ENCODE data around the gene SUV39H2. TPM values are rescaled to one million over a fixed set of nuclear protein-coding genes. Genes with fewer than 3 reads are reported as not detected.
A peak's percentile ranks its signal among the peaks of the same experiment; 100 is the strongest.
"Not testable (repeated sequence)": the region's sequence is repeated elsewhere in the genome, so short reads cannot be mapped to it uniquely, and the experiment has no call there.

The SUV39H2 gene
- total RNA-seq, 1 experiment from 2014 or later, result 14.0 TPM

DNA sequence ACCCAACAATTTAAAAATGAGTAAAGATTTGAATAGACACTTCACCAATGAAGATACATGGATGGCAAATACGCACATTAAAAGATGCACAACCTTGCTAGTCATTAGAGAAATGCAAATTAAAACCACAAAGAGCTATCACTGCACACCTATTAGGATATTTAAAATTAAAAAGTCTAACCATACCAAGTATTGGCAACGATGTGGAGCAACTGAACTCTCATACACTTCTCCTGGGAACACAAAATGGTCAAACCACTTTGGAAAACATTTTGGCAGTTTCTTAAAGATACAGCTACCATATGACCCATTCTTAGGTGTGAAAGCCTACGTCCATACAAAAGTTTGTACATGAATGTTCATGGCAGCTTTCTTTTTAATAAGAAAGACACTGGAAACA, 39.2 kb downstream of the SUV39H2 start:
- in situ Hi-C loops (cut with HindIII; ENCODE audit: low pct_unique_long_range_greater_than_20kb, low sequenced_read_pairs), result no loop called here
- DNase-seq (ENCODE audit: low read depth), result no peak

- in situ Hi-C loops (cut with HindIII; ENCODE audit: low pct_unique_long_range_greater_than_20kb, low sequenced_read_pairs), result no loop called here
Observed at GRCh38 chr10:14918964-14919363, 40.3 kb downstream of the SUV39H2 start.

GRCh38 chr10:14924013-14924412, 45.3 kb downstream of the SUV39H2 start:
- DNase-seq (ENCODE audit: low read depth), result no peak
- in situ Hi-C loops (cut with HindIII; ENCODE audit: low pct_unique_long_range_greater_than_20kb, low sequenced_read_pairs), result no loop called here

More at GRCh38 chr10:14918964-14919363, 40.3 kb downstream of the SUV39H2 start:
- DNase-seq (ENCODE audit: low read depth), result no peak

- DNase-seq (ENCODE audit: low read depth), result no peak
- in situ Hi-C loops (cut with HindIII; ENCODE audit: low pct_unique_long_range_greater_than_20kb, low sequenced_read_pairs), result no loop called here
Observed at GRCh38 chr10:14925268-14925667, 46.6 kb downstream of the SUV39H2 start.

DNA sequence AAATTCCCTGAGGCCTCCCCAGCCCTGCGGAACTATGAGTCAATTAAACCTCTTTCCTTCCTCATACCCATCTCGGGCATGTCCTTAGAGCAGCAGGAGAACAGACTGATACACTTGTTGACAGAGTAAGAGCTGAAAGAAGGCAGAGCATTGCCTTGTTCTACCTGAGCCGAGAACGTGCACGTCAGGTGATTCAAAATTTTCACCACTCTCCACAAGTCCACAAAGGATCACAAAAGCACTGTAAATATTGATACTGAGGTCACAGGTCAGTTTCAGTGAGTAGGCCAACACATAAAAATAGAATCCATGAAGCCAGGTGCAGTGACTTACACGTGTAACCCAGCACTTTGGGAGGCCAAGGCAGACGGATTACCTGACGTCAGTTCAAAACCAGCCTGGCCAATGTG, 47.4 kb downstream of the SUV39H2 start:
- in situ Hi-C loops (cut with HindIII; ENCODE audit: low pct_unique_long_range_greater_than_20kb, low sequenced_read_pairs), result no loop called here
- DNase-seq (ENCODE audit: low read depth), result no peak

DNA sequence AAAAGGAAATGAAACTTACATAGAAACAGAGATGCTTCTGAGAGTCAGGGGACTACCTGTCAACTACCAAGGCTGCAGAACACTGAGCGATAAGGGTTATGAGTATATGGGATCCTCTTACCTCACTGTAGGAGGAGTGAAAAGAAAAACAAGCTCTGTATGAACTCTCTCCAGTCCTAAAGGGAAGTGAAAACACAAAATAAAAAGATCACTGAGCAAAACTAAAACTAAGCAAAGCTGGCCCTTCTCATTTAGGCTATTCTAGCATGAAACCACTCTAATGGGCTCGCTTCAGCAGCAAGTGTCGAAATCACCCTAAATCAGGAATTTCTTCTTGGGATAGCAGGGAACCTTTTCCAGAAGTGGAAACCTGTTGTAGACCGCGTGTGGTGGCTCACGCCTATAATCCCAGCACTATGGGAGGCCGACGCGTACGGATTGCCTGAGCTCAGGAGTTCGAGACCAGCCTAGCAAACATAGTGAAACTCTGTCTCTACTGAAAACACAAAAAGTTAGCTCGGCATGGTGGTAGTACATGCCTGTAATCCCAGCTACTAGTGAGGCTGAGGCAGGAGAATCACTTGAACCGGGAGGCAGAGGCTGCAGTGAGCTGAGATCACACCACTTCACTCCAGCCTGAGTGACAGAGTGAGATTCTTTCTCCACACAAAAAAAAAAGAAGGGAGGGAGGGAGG, 48.2 kb downstream of the SUV39H2 start:
- in situ Hi-C loops (cut with HindIII; ENCODE audit: low pct_unique_long_range_greater_than_20kb, low sequenced_read_pairs), result no loop called here
- no peak for DNase-seq (ENCODE audit: low read depth)

DNA sequence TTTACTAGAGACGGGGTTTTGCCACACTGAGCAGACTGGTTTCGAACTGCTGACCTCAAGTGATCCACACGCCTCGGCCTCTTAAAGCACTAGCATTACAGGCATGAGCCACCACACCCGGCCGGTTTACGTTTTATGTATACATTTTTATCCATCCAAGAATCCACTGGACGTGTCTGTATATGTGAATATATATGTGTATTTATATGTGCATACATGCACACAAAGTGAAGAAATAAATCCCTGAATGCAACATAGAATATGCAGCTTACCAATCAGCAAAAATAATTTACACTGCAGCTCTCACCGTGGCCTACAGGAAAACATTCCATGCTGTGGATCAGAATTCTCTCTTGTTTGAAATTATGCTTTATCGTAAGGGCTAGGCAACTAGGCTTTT, 51.9 kb downstream of the SUV39H2 start:
- in situ Hi-C loops (cut with HindIII; ENCODE audit: low pct_unique_long_range_greater_than_20kb, low sequenced_read_pairs), result no loop called here
- DNase-seq (ENCODE audit: low read depth), result no peak

- no peak for DNase-seq (ENCODE audit: low read depth)
- in situ Hi-C loops (cut with HindIII; ENCODE audit: low pct_unique_long_range_greater_than_20kb, low sequenced_read_pairs), result no loop called here
Observed at GRCh38 chr10:14936584-14936983, 57.9 kb downstream of the SUV39H2 start.

GRCh38 chr10:14938971-14939370, 60.3 kb downstream of the SUV39H2 start:
- in situ Hi-C loops (cut with HindIII; ENCODE audit: low pct_unique_long_range_greater_than_20kb, low sequenced_read_pairs), result not testable (repeated sequence)
- DNase-seq (ENCODE audit: low read depth), result peak; percentile 12

GRCh38 chr10:14942147-14942949, 63.7 kb downstream of the SUV39H2 start:
- DNase-seq (ENCODE audit: low read depth); in situ Hi-C loops (cut with HindIII; ENCODE audit: low pct_unique_long_range_greater_than_20kb, low sequenced_read_pairs): not testable (repeated sequence)

- in situ Hi-C loops (cut with HindIII; ENCODE audit: low pct_unique_long_range_greater_than_20kb, low sequenced_read_pairs); DNase-seq (ENCODE audit: low read depth): not testable (repeated sequence)
Observed at GRCh38 chr10:14942950-14943338, 64.3 kb downstream of the SUV39H2 start.

DNA sequence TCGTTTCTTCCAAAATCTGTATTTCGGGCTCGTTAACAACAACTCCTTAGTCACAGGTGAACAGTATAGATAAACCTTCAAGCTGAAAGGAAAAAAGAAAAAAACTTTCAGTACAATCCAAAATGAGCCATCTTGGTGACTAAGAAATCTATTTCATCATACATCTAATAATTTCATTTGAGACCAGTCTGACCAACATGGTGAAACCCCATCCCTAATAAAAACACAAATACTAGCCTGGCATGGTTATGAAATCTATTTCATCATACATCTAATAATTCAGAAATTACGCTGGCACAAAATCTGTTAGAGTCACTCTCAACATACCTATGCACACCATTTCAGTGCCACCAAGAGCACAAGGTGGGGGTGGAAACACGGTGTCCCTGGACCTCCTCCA, 66.4 kb downstream of the SUV39H2 start:
- no peak for DNase-seq (ENCODE audit: low read depth)
- in situ Hi-C loops (cut with HindIII; ENCODE audit: low pct_unique_long_range_greater_than_20kb, low sequenced_read_pairs), result no loop called here

DNA sequence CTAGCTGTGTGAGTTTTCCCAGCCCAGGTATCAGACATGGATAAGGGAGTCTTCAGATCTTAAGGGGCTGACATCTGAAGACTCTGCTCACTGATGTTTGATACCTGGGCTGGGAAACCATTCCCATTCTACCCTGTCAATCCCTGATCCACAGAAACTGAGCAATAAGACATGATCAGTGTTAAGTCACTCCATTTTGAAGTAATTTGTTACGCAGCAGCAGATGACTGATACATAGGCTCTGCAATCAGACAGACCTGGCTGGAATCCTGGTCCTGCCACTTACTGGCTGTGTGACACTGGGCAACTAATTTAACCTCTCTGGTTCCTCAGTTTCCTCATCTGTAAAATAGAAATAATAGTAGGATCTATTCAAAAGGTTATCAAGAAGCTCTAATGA, 68.6 kb downstream of the SUV39H2 start:
- in situ Hi-C loops (cut with HindIII; ENCODE audit: low pct_unique_long_range_greater_than_20kb, low sequenced_read_pairs), result no loop called here
- DNase-seq (ENCODE audit: low read depth), result no peak

GRCh38 chr10:14949291-14949690, 70.6 kb downstream of the SUV39H2 start:
- DNase-seq (ENCODE audit: low read depth), result no peak
- in situ Hi-C loops (cut with HindIII; ENCODE audit: low pct_unique_long_range_greater_than_20kb, low sequenced_read_pairs), result no loop called here

DNA sequence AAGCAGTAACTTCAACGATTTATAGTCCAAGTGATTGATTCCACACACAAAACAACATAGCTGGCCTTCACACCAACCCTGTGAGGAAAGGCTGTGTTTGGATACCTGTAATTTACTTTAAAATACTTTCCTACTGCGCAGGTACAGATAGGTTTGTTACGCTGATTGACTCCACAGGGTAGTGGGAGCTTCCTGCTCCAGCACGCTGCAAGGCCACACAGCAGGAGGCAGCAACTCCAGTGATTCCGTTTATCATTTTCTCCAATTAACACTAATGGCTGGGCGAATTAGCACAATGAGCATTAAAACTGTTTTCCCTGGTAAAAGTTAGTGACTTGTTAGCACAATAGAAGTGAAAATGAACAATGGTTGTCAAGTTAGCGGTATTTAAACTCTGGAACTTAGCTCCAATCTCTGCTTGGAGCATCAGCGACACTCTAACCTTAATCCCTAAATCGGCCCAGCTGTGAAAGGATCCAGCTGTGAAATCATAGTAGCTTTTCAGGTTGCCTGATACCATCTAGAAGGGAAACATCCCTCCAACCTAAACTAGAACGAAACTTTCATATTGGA, 74.3 kb downstream of the SUV39H2 start:
- DNase-seq (ENCODE audit: low read depth), result no peak
- in situ Hi-C loops (cut with HindIII; ENCODE audit: low pct_unique_long_range_greater_than_20kb, low sequenced_read_pairs), result no loop called here

GRCh38 chr10:14953424-14954000, 74.8 kb downstream of the SUV39H2 start:
- in situ Hi-C loops (cut with HindIII; ENCODE audit: low pct_unique_long_range_greater_than_20kb, low sequenced_read_pairs), result no loop called here
- no peak for DNase-seq (ENCODE audit: low read depth)

All from Caki2 (cell line).